Uterus (tissue), 4 donors: Measurements from ENCODE around the gene MPIG6B. TPM values are rescaled to one million over a fixed set of nuclear protein-coding genes. Genes with fewer than 3 reads are reported as not detected.
A peak's percentile ranks its signal among the peaks of the same experiment; 100 is the strongest.

Experiments used
- DNase-seq, 2 donors: peaks; one replicate each; pipeline ENCODE4 v3.0.0-alpha.2; 2019 to 2020
- H3K27ac ChIP-seq, 2 donors: fragments of 200-600 bp; sonication (generic); 1 replicate in 1 of 2; 2 replicates in 1 of 2; pipeline ENCODE4 v1.5.1; 2016 to 2018
- H3K27me3 ChIP-seq, 2 donors: fragments of 200-600 bp; sonication (generic); one replicate each; pipeline ENCODE4 v1.5.1; 2018 to 2019; ENCODE audit warnings: control low read depth in 1 of 2
- H3K36me3 ChIP-seq, 2 donors: fragments of 200-600 bp; sonication (generic); one replicate each; pipeline ENCODE4 v1.5.1; 2019; ENCODE audit warnings: control low read depth in 1 of 2
- H3K4me1 ChIP-seq, 2 donors: fragments of 200-600 bp; sonication (generic); one replicate each; pipeline ENCODE4 v1.5.1; 2018 to 2019; ENCODE audit warnings: control low read depth in 1 of 2
- H3K4me3 ChIP-seq, 2 donors: fragments of 200-600 bp; sonication (generic); 1 replicate in 1 of 2; 2 replicates in 1 of 2; pipeline ENCODE4 v1.5.1; 2018 to 2019; ENCODE audit warnings: mild to moderate bottlenecking in 1 of 2
- H3K9me3 ChIP-seq, 2 donors: fragments of 200-600 bp; sonication (generic); one replicate each; pipeline ENCODE4 v1.5.1; 2019; ENCODE audit warnings: control low read depth in 1 of 2
- CTCF ChIP-seq, 4 experiments: fragments of 200-600 bp in 2 of 4; fragments of 450-650 bp in 2 of 4; sonication (generic) in 2 of 4; IDR thresholded peaks; one replicate each; pipeline ENCODE4 v1.5.1; 2016 to 2019; ENCODE audit warnings: antibody characterized with exemption in 4 of 4, mild to moderate bottlenecking in 2 of 4, moderate library complexity in 1 of 4
- POLR2A ChIP-seq, 2 donors: fragments of 450-650 bp; IDR thresholded peaks; one replicate each; pipeline ENCODE4 v1.6.1; 2016; ENCODE audit warnings: antibody characterized with exemption in 2 of 2, mild to moderate bottlenecking in 1 of 2, moderate library complexity in 1 of 2
- intact Hi-C: fragments of 100-400 bp; cut with DNase I; formaldehyde crosslinking; loops from one replicate; pipeline ENCODE4 v1.15.1; 2023; ENCODE audit warnings: low total_unique reads
- microRNA-seq: library from miRNA; unstranded; fragments of <30 nt; microRNA quantifications from one replicate; pipeline ENCODE4, GENCODE V29; 2016; ENCODE audit warnings: borderline microRNAs expressed, borderline replicate concordance
- small RNA-seq: library from RNA; depleted of rRNA; stranded (forward); fragments of <200 nt; gene quantifications from one replicate; pipeline ENCODE3, GENCODE V24; 2016
- total RNA-seq, 4 donors: library from RNA; depleted of rRNA in 3 of 4; stranded (reverse); fragments of >200 nt in 3 of 4; gene quantifications; one replicate each; pipeline versions ENCODE4 v1.1.0 to v1.2.4, GENCODE V29; 2014 to 2023
- donor health status: DM: yes; HTN: yes; CAD: no.

MPIG6B gene
- total RNA-seq, 4 donors from 2014 or later = 0.49 TPM; not detected in 3

- no peak overlapping the region for H3K27ac ChIP-seq
- H3K36me3 ChIP-seq = no peaks in the 10 kb centered on the region
- intact Hi-C loops = no loop called here
- DNase-seq = no peak
- TF ChIP-seq CTCF (IDR thresholded peaks at IDR 0.05) (no peak), POLR2A (IDR thresholded peaks at IDR 0.05) (no peak)
- H3K4me3 ChIP-seq = no peak overlapping the region
- H3K4me1 ChIP-seq = no peaks in the 10 kb centered on the region
- no peaks in the 10 kb centered on the region for H3K9me3 ChIP-seq
- no peaks in the 10 kb centered on the region for H3K27me3 ChIP-seq
Measured at GRCh38 chr6:31770860-31771259, 47.7 kb downstream of the MPIG6B start.

DNA sequence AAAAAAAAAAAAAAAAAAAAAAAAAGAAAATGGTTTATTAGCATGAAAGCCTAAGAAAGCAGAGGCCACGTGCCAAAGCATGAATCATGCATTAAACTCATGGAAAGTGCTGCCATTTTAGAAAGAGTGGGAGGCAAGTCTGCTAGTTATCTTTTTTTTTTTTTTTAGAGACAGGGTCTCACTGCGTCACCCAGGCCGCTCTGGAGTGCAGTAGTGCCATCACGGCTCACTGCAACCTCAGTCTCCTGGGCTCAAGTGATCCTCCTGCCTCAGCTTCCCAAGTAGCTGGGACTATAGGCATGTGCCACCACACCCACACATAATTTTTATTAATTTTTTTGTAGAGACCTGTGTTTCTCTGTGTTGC, 48.8 kb downstream of the MPIG6B start:
- intact Hi-C loops = no loop called here
- TF ChIP-seq CTCF (IDR thresholded peaks at IDR 0.05) (no peak), POLR2A (IDR thresholded peaks at IDR 0.05) (no peak)
- Histone ChIP-seq H3K36me3 (no peaks in the 10 kb centered on the region), H3K4me3 (no peak overlapping the region), H3K4me1 (peaks cover 3 to 6% of the 10 kb centered on the region in 2 donors), H3K27me3 (no peaks in the 10 kb centered on the region), H3K27ac (no peak overlapping the region), H3K9me3 (no peaks in the 10 kb centered on the region)
- DNase-seq = no peak

- Histone ChIP-seq H3K4me3 (no peak overlapping the region), H3K36me3 (no peaks in the 10 kb centered on the region), H3K4me1 (peaks cover 5 to 8% of the 10 kb centered on the region in 2 donors), H3K9me3 (no peaks in the 10 kb centered on the region), H3K27me3 (no peaks in the 10 kb centered on the region), H3K27ac (peak overlapping the region in 1 of 2 donors; percentile 88)
- DNase-seq = no peak
- intact Hi-C loops = no loop called here
- no peak for TF ChIP-seq POLR2A (IDR thresholded peaks at IDR 0.05)
- TF ChIP-seq CTCF (IDR thresholded peaks at IDR 0.05) = no peak
Measured at GRCh38 chr6:31775184-31775583, 52.0 kb downstream of the MPIG6B start.

DNA sequence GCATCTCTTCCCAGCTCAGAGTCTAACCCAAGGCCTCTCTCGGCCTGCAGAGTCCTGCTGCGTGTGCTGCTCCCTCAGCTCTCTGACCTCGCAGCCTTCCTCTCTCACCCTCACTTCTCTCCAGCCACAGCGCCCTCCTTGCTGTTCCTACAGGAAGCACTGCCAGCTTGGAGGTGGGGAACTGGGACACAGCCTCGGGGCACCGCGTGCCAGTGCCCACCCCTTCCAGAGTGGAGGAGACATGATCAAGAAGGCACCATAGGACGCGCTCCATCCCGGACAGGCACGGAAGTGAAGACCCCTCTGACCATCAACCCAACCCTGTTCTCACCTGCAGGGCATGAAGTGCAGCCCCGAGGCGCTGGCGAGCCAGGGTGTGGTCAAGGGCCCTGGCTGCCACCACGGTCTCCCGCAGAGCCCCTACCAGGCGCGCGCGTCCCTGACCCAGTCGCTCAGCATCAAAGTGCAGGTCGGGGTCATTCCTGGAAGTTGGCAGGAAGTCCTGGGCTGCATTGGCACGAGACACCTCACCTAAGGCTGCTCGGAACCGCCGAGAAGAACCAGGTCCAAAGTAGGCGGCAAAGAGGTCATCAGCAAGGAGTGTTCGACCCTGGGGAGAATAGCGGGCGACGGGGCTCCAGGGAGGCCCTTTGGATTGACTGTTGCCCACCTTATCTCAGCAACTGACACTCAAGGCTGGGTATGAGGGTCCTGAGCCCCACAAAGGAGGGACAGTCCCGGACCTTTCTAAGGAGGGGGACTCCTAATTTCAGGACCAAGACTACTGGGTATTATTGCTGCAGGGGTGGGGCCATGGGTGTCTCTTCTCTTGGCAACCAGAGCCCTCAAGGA, 52.7 kb downstream of the MPIG6B start:
- H3K4me3 ChIP-seq = no peak overlapping the region
- no peak for DNase-seq
- peaks cover 5 to 8% of the 10 kb centered on the region in 2 donors for H3K4me1 ChIP-seq
- H3K9me3 ChIP-seq = no peaks in the 10 kb centered on the region
- no peaks in the 10 kb centered on the region for H3K27me3 ChIP-seq
- TF ChIP-seq CTCF (IDR thresholded peaks at IDR 0.05) = no peak
- TF ChIP-seq POLR2A (IDR thresholded peaks at IDR 0.05) = no peak
- H3K36me3 ChIP-seq = no peaks in the 10 kb centered on the region
- intact Hi-C loops = no loop called here
- H3K27ac ChIP-seq = peak overlapping the region; percentile 84 to 88

Small RNA genes within 50 kb of the gene (microRNA-seq; reads per million reads assigned to microRNA genes)
- gene MIR4646 = not detected

Small RNA genes within 50 kb of the gene (small RNA-seq; reads per million reads assigned to genes)
- gene LY6G6D = not detected
- not detected for gene MIR4646
- not detected for gene MSH5-SAPCD1
- gene RNU6-850P = not detected
- not detected for gene SAPCD1

Other genes with a start within 250 kb of the MPIG6B start
- gene MICB, start 225.2 kb upstream of the MPIG6B start, total RNA-seq = 1 to 10 TPM; 1.9 to 4.8 (median 2.9) TPM
- not detected for gene MCCD1, start 194.4 kb upstream of the MPIG6B start, total RNA-seq
- gene DDX39B, start 181.4 kb upstream of the MPIG6B start, total RNA-seq = 100 to 1,000 TPM; 119 to 429 (median 282) TPM
- 1 to 10 TPM in 2 of 4 donors, not detected in 2; 1.2 to 1.6 TPM for gene ATP6V1G2, start 176.8 kb upstream of the MPIG6B start, total RNA-seq
- 10 to 100 TPM; 19.7 to 38.5 (median 20.8) TPM for gene NFKBIL1, start 175.8 kb upstream of the MPIG6B start, total RNA-seq
- under 1 TPM in 1 of 4 donors, not detected in 3; 0.30 TPM for gene LTA, start 151.1 kb upstream of the MPIG6B start, total RNA-seq
- gene TNF, start 147.8 kb upstream of the MPIG6B start, total RNA-seq = 1 to 10 TPM in 1 of 4 donors, not detected in 3; 1.3 TPM
- gene LTB, start 140.9 kb upstream of the MPIG6B start, total RNA-seq = 1 to 10 TPM in 1 of 4 donors, not detected in 3; 1.5 TPM
- 100 to 1,000 TPM in 1 of 4 donors, 1 to 10 TPM in 2, not detected in 1; 2.6 to 229 (median 3.2) TPM for gene LST1, start 137.1 kb upstream of the MPIG6B start, total RNA-seq
- gene NCR3, start 130.4 kb upstream of the MPIG6B start, total RNA-seq = not detected
- 10 to 100 TPM in 2 of 4 donors, 1 to 10 TPM in 2; 1.5 to 25.6 (median 14.5) TPM for gene AIF1, start 108.1 kb upstream of the MPIG6B start, total RNA-seq
- 100 to 1,000 TPM in 1 of 4 donors, 10 to 100 TPM in 3; 35.4 to 218 (median 48.0) TPM for gene PRRC2A, start 102.7 kb upstream of the MPIG6B start, total RNA-seq
- gene BAG6, start 70.7 kb upstream of the MPIG6B start, total RNA-seq = 100 to 1,000 TPM in 3 of 4 donors, 10 to 100 TPM in 1; 92.2 to 233 (median 139) TPM
- 1 to 10 TPM in 3 of 4 donors, not detected in 1; 1.9 to 2.9 (median 2.6) TPM for gene APOM, start 67.5 kb upstream of the MPIG6B start, total RNA-seq
- gene C6orf47, start 62.6 kb upstream of the MPIG6B start, total RNA-seq = 10 to 100 TPM in 3 of 4 donors, 1 to 10 TPM in 1; 6.2 to 31.9 (median 24.6) TPM
- gene GPANK1, start 58.4 kb upstream of the MPIG6B start, total RNA-seq = 10 to 100 TPM in 3 of 4 donors, 1 to 10 TPM in 1; 5.1 to 25.6 (median 15.4) TPM
- 100 to 1,000 TPM in 3 of 4 donors, 10 to 100 TPM in 1; 67.5 to 157 (median 107) TPM for gene CSNK2B, start 57.3 kb upstream of the MPIG6B start, total RNA-seq
- gene LY6G5B, start 53.4 kb upstream of the MPIG6B start, total RNA-seq = 10 to 100 TPM in 1 of 4 donors, 1 to 10 TPM in 3; 1.0 to 27.4 (median 4.3) TPM
- gene LY6G5C, start 42.3 kb upstream of the MPIG6B start, total RNA-seq = 1 to 10 TPM in 3 of 4 donors, not detected in 1; 1.0 to 4.4 (median 3.8) TPM
- gene ABHD16A, start 20.0 kb upstream of the MPIG6B start, total RNA-seq = 10 to 100 TPM; 25.9 to 50.9 (median 37.9) TPM
- not detected for gene LY6G6F, start 16.5 kb upstream of the MPIG6B start, total RNA-seq
- 1 to 10 TPM in 1 of 4 donors, not detected in 3; 2.0 TPM for gene LY6G6D, start 8.0 kb upstream of the MPIG6B start, total RNA-seq
- 1 to 10 TPM in 1 of 4 donors, not detected in 3; 1.4 TPM for gene LY6G6C, start 1.6 kb upstream of the MPIG6B start, total RNA-seq
- gene DDAH2, start 5.9 kb downstream of the MPIG6B start, total RNA-seq = 100 to 1,000 TPM in 3 of 4 donors, 10 to 100 TPM in 1; 97.6 to 240 (median 158) TPM
- 100 to 1,000 TPM; 173 to 328 (median 216) TPM for gene CLIC1, start 13.2 kb downstream of the MPIG6B start, total RNA-seq
- 10 to 100 TPM in 3 of 4 donors, not detected in 1; 16.7 to 41.5 (median 22.1) TPM for gene MSH5, start 16.6 kb downstream of the MPIG6B start, total RNA-seq
- 1 to 10 TPM in 2 of 4 donors, not detected in 2; 1.7 to 4.4 TPM for gene SAPCD1, start 39.3 kb downstream of the MPIG6B start, total RNA-seq
- gene VWA7, start 54.0 kb downstream of the MPIG6B start, total RNA-seq = 10 to 100 TPM in 1 of 4 donors, 1 to 10 TPM in 2, under 1 TPM in 1; 0.88 to 24.1 (median 3.1) TPM
- 100 to 1,000 TPM in 1 of 4 donors, 10 to 100 TPM in 3; 35.6 to 118 (median 53.4) TPM for gene VARS1, start 72.4 kb downstream of the MPIG6B start, total RNA-seq
- 100 to 1,000 TPM in 1 of 4 donors, 10 to 100 TPM in 3; 37.1 to 119 (median 58.7) TPM for gene LSM2, start 83.6 kb downstream of the MPIG6B start, total RNA-seq
- 1 to 10 TPM in 3 of 4 donors, under 1 TPM in 1; 0.59 to 4.6 (median 2.3) TPM for gene HSPA1L, start 91.9 kb downstream of the MPIG6B start, total RNA-seq
- gene HSPA1A, start 92.2 kb downstream of the MPIG6B start, total RNA-seq = 100 to 1,000 TPM in 3 of 4 donors, 10 to 100 TPM in 1; 98.8 to 261 (median 170) TPM
- gene HSPA1B, start 104.4 kb downstream of the MPIG6B start, total RNA-seq = 100 to 1,000 TPM in 2 of 4 donors, 10 to 100 TPM in 2; 40.3 to 268 (median 152) TPM
- 10 to 100 TPM; 20.5 to 28.4 (median 23.4) TPM for gene NEU1, start 139.4 kb downstream of the MPIG6B start, total RNA-seq
- gene SLC44A4, start 155.6 kb downstream of the MPIG6B start, total RNA-seq = 10 to 100 TPM in 1 of 4 donors, 1 to 10 TPM in 3; 5.0 to 46.1 (median 5.8) TPM
- gene EHMT2, start 174.3 kb downstream of the MPIG6B start, total RNA-seq = 10 to 100 TPM; 13.8 to 72.4 (median 66.2) TPM
- gene ZBTB12, start 178.7 kb downstream of the MPIG6B start, total RNA-seq = 10 to 100 TPM in 2 of 4 donors, 1 to 10 TPM in 1, not detected in 1; 2.4 to 15.3 (median 11.0) TPM
- 10 to 100 TPM in 1 of 4 donors, 1 to 10 TPM in 3; 4.1 to 24.8 (median 4.6) TPM for gene C2, start 204.3 kb downstream of the MPIG6B start, total RNA-seq
- 10 to 100 TPM in 2 of 4 donors, 1 to 10 TPM in 1, not detected in 1; 6.2 to 32.6 (median 31.5) TPM for gene CFB, start 222.7 kb downstream of the MPIG6B start, total RNA-seq
- gene NELFE, start 235.6 kb downstream of the MPIG6B start, total RNA-seq = 10 to 100 TPM; 30.3 to 73.0 (median 51.4) TPM
- gene SKIC2, start 235.8 kb downstream of the MPIG6B start, total RNA-seq = 10 to 100 TPM; 11.5 to 58.8 (median 35.6) TPM
- 10 to 100 TPM in 3 of 4 donors, 1 to 10 TPM in 1; 10.0 to 36.6 (median 14.7) TPM for gene DXO, start 248.8 kb downstream of the MPIG6B start, total RNA-seq